ENCODE measurements around the gene PRX. TPM values are rescaled to one million over a fixed set of nuclear protein-coding genes. Genes with fewer than 3 reads are reported as not detected.

PRX gene
- total and polyA plus RNA-seq, 2 of the 13 experiments (the other 11 are each of a cell fraction or from before 2014, with no cell fraction given), result 0.66 TPM

DNA sequence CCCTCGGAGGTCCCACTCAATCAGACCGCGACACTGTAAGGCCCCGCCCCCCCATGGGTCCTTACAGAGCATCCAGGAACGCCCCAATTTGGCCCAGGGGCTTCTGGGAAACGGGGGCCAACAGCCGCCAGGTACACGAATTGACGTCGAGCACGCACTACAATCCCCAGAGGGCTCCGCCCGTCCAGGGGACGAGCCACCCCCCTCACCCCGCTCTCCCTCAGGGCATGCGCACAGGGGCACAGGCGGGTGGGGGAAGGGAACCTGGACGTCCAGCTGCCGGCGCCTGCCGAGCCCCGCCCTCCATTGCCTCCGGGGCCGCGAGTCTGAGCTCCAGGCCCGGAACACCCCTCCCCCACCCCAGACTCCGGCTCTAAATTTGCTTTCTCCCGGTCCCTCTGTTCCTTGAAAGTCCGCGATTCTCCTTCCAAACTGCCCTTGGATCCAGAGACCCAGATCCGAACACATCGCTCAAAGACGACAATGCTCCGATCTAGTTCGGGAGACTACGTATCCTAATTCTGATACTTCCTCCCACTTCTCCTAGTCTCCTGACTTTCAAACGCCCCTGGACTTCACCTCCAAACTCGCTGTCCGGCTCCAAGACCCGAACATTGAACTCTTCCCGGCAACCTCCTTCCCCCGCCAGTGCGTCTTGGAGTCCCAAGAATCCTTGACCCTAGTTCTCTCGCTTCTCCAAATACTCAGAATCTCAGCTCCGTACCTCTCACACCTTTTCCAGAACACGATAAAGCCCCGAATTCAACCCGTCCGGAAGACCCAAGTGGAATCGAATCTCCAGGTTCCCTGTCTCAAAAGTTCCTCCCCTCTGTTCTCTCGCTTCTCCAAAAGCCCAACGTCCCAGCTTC lies 30.2 kb upstream of the PRX start (continued):
- TF ChIP-seq ARID5B (CRISPR knock-in tag; IDR thresholded peaks at IDR 0.05) (no peak), RAD21 (CRISPR knock-in tag; IDR thresholded peaks at IDR 0.05) (peak; percentile 19), ZNF382 (CRISPR knock-in tag; IDR thresholded peaks at IDR 0.05; ENCODE audit: borderline replicate concordance) (no peak), NPAS2 (CRISPR knock-in tag; IDR thresholded peaks at IDR 0.05; ENCODE audit: borderline replicate concordance) (no peak), SMAD9 (CRISPR knock-in tag; IDR thresholded peaks at IDR 0.05) (no peak), ZNF557 (CRISPR knock-in tag; IDR thresholded peaks at IDR 0.05) (no peak), MYNN (CRISPR knock-in tag; IDR thresholded peaks at IDR 0.05; ENCODE audit: low read depth) (no peak), RARA (CRISPR knock-in tag; IDR thresholded peaks at IDR 0.05) (peak; percentile 49; the same call in 1 of the 2 replicates), TEAD2 (CRISPR knock-in tag; IDR thresholded peaks at IDR 0.05) (no peak), ZNF34 (CRISPR knock-in tag; IDR thresholded peaks at IDR 0.05; ENCODE audit: borderline replicate concordance) (no peak), TRIM24 (CRISPR knock-in tag; IDR thresholded peaks at IDR 0.05) (no peak), DPF2 (CRISPR knock-in tag; IDR thresholded peaks at IDR 0.05; ENCODE audit: borderline replicate concordance, low read depth) (no peak), ZNF446 (CRISPR knock-in tag; IDR thresholded peaks at IDR 0.05) (no peak), ZNF567 (CRISPR knock-in tag; IDR thresholded peaks at IDR 0.05; ENCODE audit: borderline replicate concordance) (no peak; the same call in 1 of the 2 replicates)
- TF ChIP-seq, protein P1, sequence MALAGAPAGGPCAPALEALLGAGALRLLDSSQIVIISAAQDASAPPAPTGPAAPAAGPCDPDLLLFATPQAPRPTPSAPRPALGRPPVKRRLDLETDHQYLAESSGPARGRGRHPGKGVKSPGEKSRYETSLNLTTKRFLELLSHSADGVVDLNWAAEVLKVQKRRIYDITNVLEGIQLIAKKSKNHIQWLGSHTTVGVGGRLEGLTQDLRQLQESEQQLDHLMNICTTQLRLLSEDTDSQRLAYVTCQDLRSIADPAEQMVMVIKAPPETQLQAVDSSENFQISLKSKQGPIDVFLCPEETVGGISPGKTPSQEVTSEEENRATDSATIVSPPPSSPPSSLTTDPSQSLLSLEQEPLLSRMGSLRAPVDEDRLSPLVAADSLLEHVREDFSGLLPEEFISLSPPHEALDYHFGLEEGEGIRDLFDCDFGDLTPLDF (CRISPR knock-in tag; IDR thresholded peaks at IDR 0.05), result peak; percentile 60; the same call in 1 of the 2 replicates
- TF ChIP-seq, protein P2, sequence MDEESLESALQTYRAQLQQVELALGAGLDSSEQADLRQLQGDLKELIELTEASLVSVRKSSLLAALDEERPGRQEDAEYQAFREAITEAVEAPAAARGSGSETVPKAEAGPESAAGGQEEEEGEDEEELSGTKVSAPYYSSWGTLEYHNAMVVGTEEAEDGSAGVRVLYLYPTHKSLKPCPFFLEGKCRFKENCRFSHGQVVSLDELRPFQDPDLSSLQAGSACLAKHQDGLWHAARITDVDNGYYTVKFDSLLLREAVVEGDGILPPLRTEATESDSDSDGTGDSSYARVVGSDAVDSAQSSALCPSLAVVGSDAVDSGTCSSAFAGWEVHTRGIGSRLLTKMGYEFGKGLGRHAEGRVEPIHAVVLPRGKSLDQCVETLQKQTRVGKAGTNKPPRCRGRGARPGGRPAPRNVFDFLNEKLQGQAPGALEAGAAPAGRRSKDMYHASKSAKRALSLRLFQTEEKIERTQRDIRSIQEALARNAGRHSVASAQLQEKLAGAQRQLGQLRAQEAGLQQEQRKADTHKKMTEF (CRISPR knock-in tag; IDR thresholded peaks at IDR 0.05), result no peak; the same call in none of the 2 replicates
- TF ChIP-seq, protein P3, sequence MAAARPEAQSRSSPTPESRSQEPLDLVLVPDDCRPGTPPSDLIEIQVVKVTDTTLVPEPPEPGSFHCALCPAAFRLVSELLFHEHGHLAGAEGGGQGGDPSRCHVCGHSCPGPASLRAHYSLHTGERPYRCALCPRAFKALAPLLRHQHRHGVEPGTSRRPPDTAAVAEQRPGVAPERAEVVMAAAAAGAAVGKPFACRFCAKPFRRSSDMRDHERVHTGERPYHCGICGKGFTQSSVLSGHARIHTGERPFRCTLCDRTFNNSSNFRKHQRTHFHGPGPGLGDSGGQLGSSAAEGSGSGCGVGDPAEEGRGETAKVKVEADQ (CRISPR knock-in tag; IDR thresholded peaks at IDR 0.05; ENCODE audit: borderline replicate concordance), result no peak
- TF ChIP-seq, protein P4, sequence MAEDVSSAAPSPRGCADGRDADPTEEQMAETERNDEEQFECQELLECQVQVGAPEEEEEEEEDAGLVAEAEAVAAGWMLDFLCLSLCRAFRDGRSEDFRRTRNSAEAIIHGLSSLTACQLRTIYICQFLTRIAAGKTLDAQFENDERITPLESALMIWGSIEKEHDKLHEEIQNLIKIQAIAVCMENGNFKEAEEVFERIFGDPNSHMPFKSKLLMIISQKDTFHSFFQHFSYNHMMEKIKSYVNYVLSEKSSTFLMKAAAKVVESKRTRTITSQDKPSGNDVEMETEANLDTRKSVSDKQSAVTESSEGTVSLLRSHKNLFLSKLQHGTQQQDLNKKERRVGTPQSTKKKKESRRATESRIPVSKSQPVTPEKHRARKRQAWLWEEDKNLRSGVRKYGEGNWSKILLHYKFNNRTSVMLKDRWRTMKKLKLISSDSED (CRISPR knock-in tag; IDR thresholded peaks at IDR 0.05), result no peak

Data from HepG2 (cell line).